ENCODE data around the gene HSF4. TPM values are rescaled to one million over a fixed set of nuclear protein-coding genes. Genes with fewer than 3 reads are reported as not detected.

The HSF4 gene
- total RNA-seq, 1 experiment from 2014 or later = 13.9 TPM

- Histone ChIP-seq H3K36me3 (ENCODE audit: insufficient read depth, low read length, poor library complexity, severe bottlenecking) (peaks cover 20% of the 10 kb centered on the region), H3K27me3 (replicated peaks; ENCODE audit: insufficient read depth, low read depth, low read length, poor library complexity) (no peaks in the 10 kb centered on the region), H3K9me3 (ENCODE audit: low read depth, low read length, poor library complexity, severe bottlenecking) (no peaks in the 10 kb centered on the region), H3K27ac (ENCODE audit: low read depth, low read length, poor library complexity, severe bottlenecking) (no peak overlapping the region), H3K4me1 (ENCODE audit: insufficient read depth, low read length, poor library complexity, severe bottlenecking) (no peaks in the 10 kb centered on the region), H3K4me3 (ENCODE audit: low read depth, low read length, poor library complexity, severe bottlenecking) (no peak overlapping the region)
- CTCF ChIA-PET = no interaction called here
- no TSS peak for BruUV-seq (replicated peaks)
- no peak for TF ChIP-seq CTCF (conservative IDR thresholded peaks at IDR 0.05; ENCODE audit: low read depth, low read length)
- no peak for TF ChIP-seq EZH2 (IDR thresholded peaks at IDR 0.05; ENCODE audit: borderline replicate concordance, low read depth, low read length, poor library complexity, severe bottlenecking)
- intact Hi-C loops (cut with micrococcal nuclease; ENCODE audit: unreplicated experiment) = no loop called here
- DNase-seq (ENCODE audit: low spot score) = no peak
- POLR2A ChIA-PET (ENCODE audit: low non-redundant PET) = no interaction called here
Measured at GRCh38 chr16:67204076-67204475, 39.5 kb downstream of the HSF4 start.

GRCh38 chr16:67206129-67206837 is 41.7 kb downstream of the HSF4 start:
- no peaks in the 10 kb centered on the region for H3K27me3 ChIP-seq (replicated peaks; ENCODE audit: insufficient read depth, low read depth, low read length, poor library complexity)
- H3K4me3 ChIP-seq (ENCODE audit: low read depth, low read length, poor library complexity, severe bottlenecking) = no peak overlapping the region
- H3K36me3 ChIP-seq (ENCODE audit: insufficient read depth, low read length, poor library complexity, severe bottlenecking) = peaks cover 18% of the 10 kb centered on the region
- no peaks in the 10 kb centered on the region for H3K9me3 ChIP-seq (ENCODE audit: low read depth, low read length, poor library complexity, severe bottlenecking)
- no TSS peak for BruUV-seq (replicated peaks)
- TF ChIP-seq CTCF (conservative IDR thresholded peaks at IDR 0.05; ENCODE audit: low read depth, low read length) (no peak), EZH2 (IDR thresholded peaks at IDR 0.05; ENCODE audit: borderline replicate concordance, low read depth, low read length, poor library complexity, severe bottlenecking) (no peak)
- intact Hi-C loops (cut with micrococcal nuclease; ENCODE audit: unreplicated experiment) = no loop called here
- ChIA-PET POLR2A (ENCODE audit: low non-redundant PET) (interaction anchor here (0.6 kb wide), 1 partner anchor 26 kb away, joined by 8 read pairs; no protein-coding TSS in a partner anchor), CTCF (no interaction called here)
- DNase-seq (ENCODE audit: low spot score) = no peak
- no peak overlapping the region for H3K27ac ChIP-seq (ENCODE audit: low read depth, low read length, poor library complexity, severe bottlenecking)
- no peaks in the 10 kb centered on the region for H3K4me1 ChIP-seq (ENCODE audit: insufficient read depth, low read length, poor library complexity, severe bottlenecking)

- BruUV-seq (replicated peaks) = no TSS peak
- TF ChIP-seq CTCF (conservative IDR thresholded peaks at IDR 0.05; ENCODE audit: low read depth, low read length) = no peak
- TF ChIP-seq EZH2 (IDR thresholded peaks at IDR 0.05; ENCODE audit: borderline replicate concordance, low read depth, low read length, poor library complexity, severe bottlenecking) = no peak
- CTCF ChIA-PET = no interaction called here
- Histone ChIP-seq H3K36me3 (ENCODE audit: insufficient read depth, low read length, poor library complexity, severe bottlenecking) (peaks cover 13% of the 10 kb centered on the region), H3K4me3 (ENCODE audit: low read depth, low read length, poor library complexity, severe bottlenecking) (no peak overlapping the region), H3K27ac (ENCODE audit: low read depth, low read length, poor library complexity, severe bottlenecking) (no peak overlapping the region), H3K27me3 (replicated peaks; ENCODE audit: insufficient read depth, low read depth, low read length, poor library complexity) (no peaks in the 10 kb centered on the region), H3K9me3 (ENCODE audit: low read depth, low read length, poor library complexity, severe bottlenecking) (no peaks in the 10 kb centered on the region), H3K4me1 (ENCODE audit: insufficient read depth, low read length, poor library complexity, severe bottlenecking) (no peaks in the 10 kb centered on the region)
- intact Hi-C loops (cut with micrococcal nuclease; ENCODE audit: unreplicated experiment) = no loop called here
- POLR2A ChIA-PET (ENCODE audit: low non-redundant PET) = no interaction called here
- no peak for DNase-seq (ENCODE audit: low spot score)
Measured at GRCh38 chr16:67206838-67207248, 42.3 kb downstream of the HSF4 start.

Data from A673 (cell line).